Heart right ventricle (tissue), 16 donors: ENCODE results near the gene STMN1. TPM values are rescaled to one million over a fixed set of nuclear protein-coding genes. Genes with fewer than 3 reads are reported as not detected.

Experiments used
- ATAC-seq, 8 donors: fragments of 200-7000 bp; cut with Tn5 transposase; one replicate each; pipeline ENCODE4 v1.9.1; 2020; ENCODE audit warnings: mild to moderate bottlenecking in 8 of 8, moderate library complexity in 8 of 8, moderate number of reproducible peaks in 1 of 8
- DNase-seq, 2 donors: peaks; one replicate each; pipeline ENCODE4 v3.0.0-alpha.2; 2020
- H3K27ac ChIP-seq, 10 donors: fragments of 200-600 bp; sonication (generic) in 2 of 10; one replicate each; pipeline versions ENCODE4 v1.5.0 to v1.8.0; 2020 to 2022; ENCODE audit warnings: mild to moderate bottlenecking in 3 of 10
- H3K27me3 ChIP-seq, 7 donors: fragments of 200-600 bp; one replicate each; pipeline ENCODE4 v1.8.0; 2021 to 2022; ENCODE audit warnings: mild to moderate bottlenecking in 2 of 7
- H3K36me3 ChIP-seq, 9 donors: fragments of 200-600 bp; sonication (generic) in 1 of 9; one replicate each; pipeline versions ENCODE4 v1.5.0 to v1.8.0; 2020 to 2022; ENCODE audit warnings: mild to moderate bottlenecking in 2 of 9
- H3K4me1 ChIP-seq, 9 donors: fragments of 200-600 bp; sonication (generic) in 1 of 9; one replicate each; pipeline versions ENCODE4 v1.5.0 to v1.8.0; 2020 to 2022; ENCODE audit warnings: mild to moderate bottlenecking in 4 of 9
- H3K4me3 ChIP-seq, 10 donors: fragments of 200-600 bp; sonication (generic) in 2 of 10; one replicate each; pipeline versions ENCODE4 v1.5.0 to v1.8.0; 2020 to 2022; ENCODE audit warnings: mild to moderate bottlenecking in 7 of 10, moderate library complexity in 2 of 10
- H3K9me3 ChIP-seq, 11 donors: fragments of 200-600 bp in 10 of 11; sonication (generic) in 2 of 11; one replicate each; pipeline versions ENCODE4 v1.5.0 to v1.8.0; 2013 to 2022; ENCODE audit warnings: mild to moderate bottlenecking in 2 of 11, control low read depth in 1 of 11, moderate library complexity in 1 of 11
- CTCF ChIP-seq, 9 donors: fragments of 200-600 bp; sonication (generic) in 2 of 9; IDR thresholded peaks; one replicate each; pipeline versions ENCODE4 v1.5.0 to v1.8.0; 2021 to 2022; ENCODE audit warnings: antibody characterized with exemption in 9 of 9, mild to moderate bottlenecking in 5 of 9, moderate library complexity in 1 of 9
- whole genome bisulfite sequencing, 2 donors: extraction: QIAGEN DNeasy Blood & Tissue Kit; methylation state at CpG; one replicate each; pipeline ENCODE4 v1.1.7; 2013; ENCODE audit warnings: inconsistent platforms in 1 of 2; 5-methylcytosine and 5-hydroxymethylcytosine counted together
- intact Hi-C, 10 donors: fragments of 100-400 bp; cut with DNase I; formaldehyde crosslinking; loops; one replicate each; pipeline versions ENCODE4 v1.11.1 to v1.14.2; 2022
- polyA plus RNA-seq, 2 donors: library from polyadenylated mRNA; stranded (reverse); fragments of 200-250 nt; gene quantifications; one replicate each; pipeline ENCODE4 v1.2.3, GENCODE V29; 2013
- total RNA-seq, 10 donors: library from RNA; stranded (reverse); fragmentation: NEBNext Ultra II Directional in 3 of 10; extraction: Animal tissue kit (Norgen Biotek cat#: 25700) in 3 of 10; gene quantifications; one replicate each; pipeline versions ENCODE4 v1.2.1 to v1.2.4, GENCODE V29; 2021 to 2023
- donor health status: Arrhythmogenic right ventricular cardiomyopathy.
- donor health status: ischemic (EF 13 %, LVEDD 7.1; RV severe dilation, severe dysfunction).
- donor health status: healthy with polysubstance abuse.
- donor health status: DM: no; HTN: yes; CAD: no.
- donor health status: DM: no; HTN: no; CAD: no.
- donor health status: ischemic (EF 25% LVEDD 6.9; RV normal size, moderate dysfunction).
- donor health status: ischemic (EF 25% LVEDD 5.7; RV mildly dilated, moderate dysfunction).
- donor health status: healthy.
- donor health status: DM: yes; HTN: yes; CAD: no.
- donor health status: Ischemic cardiomyopathy.
- donor health status: ischemic (EF 35%, LVEDD 5.7; RV mildly dilated, moderate dysfunction).
- donor health status: nonischemic (EF 11% LVEDD 7.7; RV severe dilation, severe dysfunction).
- donor health status: DM: yes; HTN: yes; CAD: no.
- donor health status: PGD.
- donor health status: ischemic (EF 29% LVEDD 5.4; RV normal size, mild dysfunction).
- donor health status: nonischemic (EF 23%, LVEDD 6.1; RV moderate dilation, normal function).

Gene STMN1
- total and polyA plus RNA-seq, 12 donors = 16.0 to 85.7 (median 48.7) TPM

DNA sequence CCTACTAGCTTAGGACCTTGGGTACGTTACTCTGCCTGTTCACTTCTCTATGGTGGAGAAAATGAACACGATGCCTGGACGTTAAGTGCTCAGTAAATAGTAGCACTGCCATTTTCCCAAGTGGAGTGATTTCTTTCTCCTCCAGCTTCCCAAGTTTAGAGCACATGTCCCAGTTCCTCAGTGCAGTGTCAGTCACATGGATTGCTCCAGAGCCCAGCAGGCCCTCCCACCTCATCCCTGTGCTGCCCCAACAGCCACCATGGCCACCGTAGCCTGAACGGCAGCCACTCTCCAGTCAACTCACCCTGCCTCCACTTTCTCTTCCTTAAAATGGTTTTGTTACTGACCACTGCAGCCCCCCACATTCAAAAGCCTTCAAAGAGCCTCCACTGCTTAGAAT lies 8.5 kb downstream of the STMN1 start:
- no peak for TF ChIP-seq CTCF (IDR thresholded peaks at IDR 0.05)
- H3K27ac ChIP-seq = no peak overlapping the region
- H3K36me3 ChIP-seq = peaks cover 0 to 50% (median 4%) of the 10 kb centered on the region in 9 donors
- DNase-seq (no peak), ATAC-seq (no peak)
- H3K4me1 ChIP-seq = peaks cover 0 to 19% (median 9%) of the 10 kb centered on the region in 9 donors
- 91% methylated on average over 5 of the region's 5 CpGs for WGBS, 2 donors
- intact Hi-C loops = loop anchor here in 4 of 10 donors (2.0 to 10.0 kb wide), 3 partner anchors 100 to 257 kb away; partner anchors contain the start of genes PAFAH2 (in 3 of the 4) and FAM110D (in 1 of the 4)
- no peaks in the 10 kb centered on the region for H3K27me3 ChIP-seq
- H3K9me3 ChIP-seq = no peaks in the 10 kb centered on the region
- H3K4me3 ChIP-seq = no peak overlapping the region

DNA sequence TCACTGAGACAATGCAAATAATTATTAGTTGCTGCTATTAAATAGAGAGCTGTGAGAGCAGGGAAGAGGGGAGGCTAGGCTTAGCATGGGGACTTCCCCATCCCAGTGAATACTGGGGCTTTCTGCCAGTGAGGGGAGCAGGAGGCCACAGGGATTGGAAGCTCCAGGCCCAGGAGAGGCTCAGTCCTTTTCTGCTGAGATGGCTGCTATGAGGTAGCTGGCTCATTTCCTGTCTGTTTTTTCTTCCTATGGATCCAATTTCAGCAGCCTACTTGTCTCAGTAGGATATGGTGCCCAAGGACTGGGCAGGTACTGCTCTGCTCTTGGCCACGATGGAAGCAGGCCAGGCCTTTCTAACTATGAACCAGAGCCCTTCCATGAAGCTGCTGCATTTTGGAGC lies 10.0 kb downstream of the STMN1 start:
- no peaks in the 10 kb centered on the region for H3K9me3 ChIP-seq
- DNase-seq = no peak
- TF ChIP-seq CTCF (IDR thresholded peaks at IDR 0.05) = no peak
- peaks cover 0 to 17% (median 9%) of the 10 kb centered on the region in 9 donors for H3K4me1 ChIP-seq
- H3K27me3 ChIP-seq = no peaks in the 10 kb centered on the region
- intact Hi-C loops = loop anchor here in 4 of 10 donors (2.0 to 10.0 kb wide), 3 partner anchors 101 to 259 kb away; partner anchors contain the start of genes PAFAH2 (in 3 of the 4) and FAM110D (in 1 of the 4)
- ATAC-seq = no peak
- no peak overlapping the region for H3K4me3 ChIP-seq
- H3K27ac ChIP-seq = no peak overlapping the region
- 65 to 91% methylated on average over 1 of the region's 1 CpG for WGBS, 2 donors
- H3K36me3 ChIP-seq = peaks cover 0 to 35% (median 0%) of the 10 kb centered on the region in 9 donors

- ATAC-seq = peak; percentile 94 to 99 (median 95)
- Histone ChIP-seq H3K4me3 (peak overlapping the region in 3 of 10 donors; percentile 3 to 17 (median 7)), H3K9me3 (no peaks in the 10 kb centered on the region), H3K4me1 (peaks cover 0 to 17% (median 9%) of the 10 kb centered on the region in 9 donors), H3K36me3 (peaks cover 0 to 27% (median 0%) of the 10 kb centered on the region in 9 donors), H3K27me3 (no peaks in the 10 kb centered on the region), H3K27ac (peak overlapping the region in 1 of 10 donors; percentile 31)
- peak; percentile 97 to 100 (median 99) for TF ChIP-seq CTCF (IDR thresholded peaks at IDR 0.05)
- DNase-seq = peak; percentile 90 to 91
- WGBS, 2 donors = 7 to 9% methylated on average over 12 of the region's 12 CpGs
- intact Hi-C loops = loop anchor here in 9 of 10 donors (1.0 to 10.0 kb wide), 4 partner anchors 102 to 259 kb away; partner anchors contain the start of genes PAFAH2 (in 9 of the 9) and FAM110D (in 1 of the 9)
Observed at GRCh38 chr1:25895365-25895990, 10.7 kb downstream of the STMN1 start.

GRCh38 chr1:25893116-25893515 lies 13.1 kb downstream of the STMN1 start:
- 65 to 70% methylated on average over 4 of the region's 4 CpGs for WGBS, 2 donors
- Histone ChIP-seq H3K4me3 (no peak overlapping the region), H3K27me3 (no peaks in the 10 kb centered on the region), H3K27ac (peak overlapping the region in 2 of 10 donors; percentile 17 to 73), H3K9me3 (no peaks in the 10 kb centered on the region), H3K36me3 (peaks cover 0 to 4% (median 0%) of the 10 kb centered on the region in 9 donors), H3K4me1 (peaks cover 0 to 17% (median 9%) of the 10 kb centered on the region in 9 donors)
- TF ChIP-seq CTCF (IDR thresholded peaks at IDR 0.05) = no peak
- intact Hi-C loops = loop anchor here in 1 of 10 donors (10.0 kb wide), 1 partner anchor 262 kb away; the partner anchor contains the start of gene FAM110D
- DNase-seq (no peak), ATAC-seq (no peak)
